ENCODE data around the gene THSD4.

- no peak for TF ChIP-seq RAD21 (conservative IDR thresholded peaks at IDR 0.05 in 1 of 2, IDR thresholded peaks at IDR 0.05 in 1 of 2)
- TF ChIP-seq POLR2A (IDR thresholded peaks at IDR 0.05; ENCODE audit: low read length): no peak
- TF ChIP-seq MAX (IDR thresholded peaks at IDR 0.05): no peak
- no peak for TF ChIP-seq CTCF (IDR thresholded peaks at IDR 0.05)
- no peak for TF ChIP-seq RFX5 (IDR thresholded peaks at IDR 0.05)
- no peak for TF ChIP-seq BHLHE40 (IDR thresholded peaks at IDR 0.05; ENCODE audit: low read depth, low read length)
These were observed 278.1 kb downstream of the THSD4 start for GRCh38 chr15:71393383-71393782.

Data from A549 (cell line).